Activated CD8-positive, alpha-beta memory T cell treated with anti-CD3 and anti-CD28 coated beads, Interleukin-2, amount 10 ng/mL, durations not matched to agents 7 days and 5 days (primary cell): ENCODE results near the gene STRA6. TPM values are rescaled to one million over a fixed set of nuclear protein-coding genes. Genes with fewer than 3 reads are reported as not detected.

Experiments used
- ATAC-seq: fragments of 150-1000 bp; cut with Tn5 transposase; one replicate; pipeline ENCODE4 v1.10.0; 2021; ENCODE audit warnings: moderate library complexity
- CTCF ChIA-PET: fragments of 350-600 bp; sonication (Branson Sonifier 250); formaldehyde crosslinking; loops from one replicate; lab custom pipeline; 2021; ENCODE audit warnings: antibody characterized with exemption; lab: Charles Lee
- DNase-seq: peaks from one replicate; pipeline ENCODE4 v3.0.0-alpha.2; 2020
- H3K27ac Mint-ChIP-seq: one replicate; pipeline ENCODE4 v1.8.0; 2021; ENCODE audit warnings: mild to moderate bottlenecking, mixed read lengths
- H3K27me3 Mint-ChIP-seq: one replicate; pipeline ENCODE4 v1.8.0; 2021; ENCODE audit warnings: mixed read lengths
- H3K36me3 Mint-ChIP-seq: one replicate; pipeline ENCODE4 v1.8.0; 2021; ENCODE audit warnings: mild to moderate bottlenecking, mixed read lengths
- H3K4me1 Mint-ChIP-seq: one replicate; pipeline ENCODE4 v1.8.0; 2021; ENCODE audit warnings: mixed read lengths
- H3K4me3 Mint-ChIP-seq: one replicate; pipeline ENCODE4 v1.8.0; 2021; ENCODE audit warnings: mild to moderate bottlenecking, moderate library complexity, mixed read lengths
- H3K9me3 Mint-ChIP-seq: one replicate; pipeline ENCODE4 v1.8.0; 2022; ENCODE audit warnings: low read depth, mixed read lengths
- total RNA-seq, 2 experiments: library from RNA; stranded (reverse); gene quantifications; one replicate each; pipeline ENCODE4 v1.2.3, GENCODE V29; 2021

The STRA6 gene
- total RNA-seq, 2 experiments from 2014 or later, result 1.3 TPM; not detected in 1

- no peak within 1 kb of the TSS for H3K27ac Mint-ChIP-seq
- CTCF ChIA-PET, result no interaction called here
Measured at GRCh38 chr15:74235962-74236361, 33.4 kb upstream of the STRA6 start, which contains the start of gene CCDC33. Gene CCDC33 (plus strand): TSS chr15:74236326. CDS start chr15:74236720, 394 bp downstream.

GRCh38 chr15:74234598-74234875, 31.9 kb upstream of the STRA6 start:
- ATAC-seq (no peak), DNase-seq (no peak)
- H3K36me3 Mint-ChIP-seq, result no peaks in the 10 kb centered on the region
- H3K4me3 Mint-ChIP-seq, result no peak overlapping the region
- H3K27ac Mint-ChIP-seq, result no peak overlapping the region
- CTCF ChIA-PET, result interaction anchor here (1.1 kb wide), 1 partner anchor 88 kb away, joined by 3 read pairs; no protein-coding TSS in a partner anchor
- peaks cover 13% of the 10 kb centered on the region for H3K27me3 Mint-ChIP-seq
- H3K9me3 Mint-ChIP-seq, result no peaks in the 10 kb centered on the region
- H3K4me1 Mint-ChIP-seq, result no peaks in the 10 kb centered on the region

More at GRCh38 chr15:74235962-74236361, 33.4 kb upstream of the STRA6 start, which contains the start of gene CCDC33:
- DNase-seq (no peak), ATAC-seq (no peak)
- Mint-ChIP-seq H3K4me3 (no peak within 1 kb of the TSS), H3K36me3 (no peaks in the 10 kb centered on the region), H3K4me1 (no peaks in the 10 kb centered on the region), H3K27me3 (peaks cover 9% of the 10 kb centered on the region), H3K9me3 (no peaks in the 10 kb centered on the region)

- DNase-seq (no peak), ATAC-seq (no peak)
- Mint-ChIP-seq H3K36me3 (no peaks in the 10 kb centered on the region), H3K27me3 (peaks cover 15% of the 10 kb centered on the region), H3K4me1 (no peaks in the 10 kb centered on the region), H3K27ac (no peak overlapping the region), H3K4me3 (no peak overlapping the region), H3K9me3 (no peaks in the 10 kb centered on the region)
- CTCF ChIA-PET, result interaction anchor here (1.1 kb wide), 1 partner anchor 89 kb away, joined by 3 read pairs; no protein-coding TSS in a partner anchor
Measured at GRCh38 chr15:74233851-74234597, 31.4 kb upstream of the STRA6 start.

- no peaks in the 10 kb centered on the region for H3K36me3 Mint-ChIP-seq
- CTCF ChIA-PET, result interaction anchor here (1.4 kb wide), 1 partner anchor 89 kb away, joined by 4 read pairs; no protein-coding TSS in a partner anchor
- peaks cover 16% of the 10 kb centered on the region for H3K27me3 Mint-ChIP-seq
- H3K27ac Mint-ChIP-seq, result no peak overlapping the region
- ATAC-seq (no peak), DNase-seq (no peak)
- no peaks in the 10 kb centered on the region for H3K4me1 Mint-ChIP-seq
- H3K9me3 Mint-ChIP-seq, result no peaks in the 10 kb centered on the region
- H3K4me3 Mint-ChIP-seq, result no peak overlapping the region
Measured at GRCh38 chr15:74233373-74233772, 30.8 kb upstream of the STRA6 start.

GRCh38 chr15:74231475-74231874, 28.9 kb upstream of the STRA6 start:
- no peaks in the 10 kb centered on the region for H3K9me3 Mint-ChIP-seq
- CTCF ChIA-PET, result no interaction called here
- no peak overlapping the region for H3K4me3 Mint-ChIP-seq
- ATAC-seq (no peak), DNase-seq (no peak)
- H3K36me3 Mint-ChIP-seq, result no peaks in the 10 kb centered on the region
- H3K4me1 Mint-ChIP-seq, result no peaks in the 10 kb centered on the region
- H3K27ac Mint-ChIP-seq, result no peak overlapping the region
- H3K27me3 Mint-ChIP-seq, result peaks cover 30% of the 10 kb centered on the region

- no peaks in the 10 kb centered on the region for H3K9me3 Mint-ChIP-seq
Measured at GRCh38 chr15:74229686-74230085, 27.1 kb upstream of the STRA6 start.

GRCh38 chr15:74228723-74229081, 26.1 kb upstream of the STRA6 start:
- H3K4me1 Mint-ChIP-seq, result no peaks in the 10 kb centered on the region
- no peaks in the 10 kb centered on the region for H3K36me3 Mint-ChIP-seq
- ATAC-seq, result no peak
- no peak overlapping the region for H3K27ac Mint-ChIP-seq
- CTCF ChIA-PET, result no interaction called here
- H3K9me3 Mint-ChIP-seq, result no peaks in the 10 kb centered on the region
- no peak overlapping the region for H3K4me3 Mint-ChIP-seq
- H3K27me3 Mint-ChIP-seq, result peaks cover 39% of the 10 kb centered on the region
- no peak for DNase-seq

More at GRCh38 chr15:74229686-74230085, 27.1 kb upstream of the STRA6 start:
- no peak overlapping the region for H3K27ac Mint-ChIP-seq
- no peaks in the 10 kb centered on the region for H3K36me3 Mint-ChIP-seq
- H3K4me1 Mint-ChIP-seq, result no peaks in the 10 kb centered on the region
- no peak overlapping the region for H3K4me3 Mint-ChIP-seq
- H3K27me3 Mint-ChIP-seq, result peaks cover 33% of the 10 kb centered on the region
- CTCF ChIA-PET, result no interaction called here
- ATAC-seq, result no peak
- DNase-seq, result no peak

- DNase-seq, result no peak
- CTCF ChIA-PET, result no interaction called here
- Mint-ChIP-seq H3K36me3 (no peaks in the 10 kb centered on the region), H3K9me3 (no peaks in the 10 kb centered on the region), H3K4me3 (no peak overlapping the region), H3K4me1 (no peaks in the 10 kb centered on the region), H3K27ac (no peak overlapping the region), H3K27me3 (peaks cover 43% of the 10 kb centered on the region)
- ATAC-seq, result no peak
Measured at GRCh38 chr15:74227968-74228722, 25.6 kb upstream of the STRA6 start.

GRCh38 chr15:74226761-74227540, 24.4 kb upstream of the STRA6 start:
- DNase-seq (no peak), ATAC-seq (no peak)
- CTCF ChIA-PET, result no interaction called here
- Mint-ChIP-seq H3K4me1 (no peaks in the 10 kb centered on the region), H3K4me3 (no peak overlapping the region), H3K9me3 (no peaks in the 10 kb centered on the region), H3K36me3 (no peaks in the 10 kb centered on the region), H3K27ac (no peak overlapping the region), H3K27me3 (peaks cover 48% of the 10 kb centered on the region)

GRCh38 chr15:74225928-74226327, 23.3 kb upstream of the STRA6 start:
- Mint-ChIP-seq H3K4me3 (no peak overlapping the region), H3K4me1 (no peaks in the 10 kb centered on the region), H3K27me3 (peaks cover 59% of the 10 kb centered on the region), H3K36me3 (no peaks in the 10 kb centered on the region), H3K9me3 (no peaks in the 10 kb centered on the region), H3K27ac (no peak overlapping the region)
- CTCF ChIA-PET, result no interaction called here
- DNase-seq (no peak), ATAC-seq (no peak)

GRCh38 chr15:74222240-74223119, 19.9 kb upstream of the STRA6 start:
- Mint-ChIP-seq H3K36me3 (no peaks in the 10 kb centered on the region), H3K27ac (no peak overlapping the region), H3K4me3 (no peak overlapping the region), H3K4me1 (no peaks in the 10 kb centered on the region), H3K27me3 (peaks cover 52% of the 10 kb centered on the region), H3K9me3 (no peaks in the 10 kb centered on the region)
- ATAC-seq (no peak), DNase-seq (no peak)
- CTCF ChIA-PET, result no interaction called here

- CTCF ChIA-PET, result interaction anchor here (0.7 kb wide), 1 partner anchor 503 kb away, joined by 5 read pairs; the partner anchor contains the start of gene CYP1A1
- no peaks in the 10 kb centered on the region for H3K4me1 Mint-ChIP-seq
- peaks cover 46% of the 10 kb centered on the region for H3K27me3 Mint-ChIP-seq
- H3K36me3 Mint-ChIP-seq, result no peaks in the 10 kb centered on the region
- ATAC-seq, result no peak
- no peaks in the 10 kb centered on the region for H3K9me3 Mint-ChIP-seq
- H3K4me3 Mint-ChIP-seq, result no peak overlapping the region
- no peak for DNase-seq
- no peak overlapping the region for H3K27ac Mint-ChIP-seq
Measured at GRCh38 chr15:74221399-74222239, 19.0 kb upstream of the STRA6 start.
